NOMO-1 (cell line): ENCODE results near the gene ARHGEF16.

Experiments
- DNase-seq, 2 experiments: peaks; one replicate each; lab custom pipeline; 2025; ENCODE audit not compliant: unreplicated experiment in 2 of 2; lab: John Stamatoyannopoulos, UW

ARHGEF16 gene

GRCh38 chr1:3435666-3436065, 18.8 kb upstream of the ARHGEF16 start:
- DNase-seq: no peak

- DNase-seq: no peak
These were observed 18.0 kb upstream of the ARHGEF16 start for GRCh38 chr1:3436451-3436850.

- DNase-seq: no peak
These were observed 17.6 kb upstream of the ARHGEF16 start for GRCh38 chr1:3436901-3437300.

GRCh38 chr1:3438661-3439180, 15.7 kb upstream of the ARHGEF16 start:
- DNase-seq: no peak

GRCh38 chr1:3439346-3440299, 14.8 kb upstream of the ARHGEF16 start:
- no peak for DNase-seq

GRCh38 chr1:3440300-3440681, 14.2 kb upstream of the ARHGEF16 start:
- DNase-seq: no peak

GRCh38 chr1:3440711-3441409, 13.6 kb upstream of the ARHGEF16 start:
- no peak for DNase-seq

GRCh38 chr1:3441410-3441847, 13.0 kb upstream of the ARHGEF16 start:
- DNase-seq: no peak

- no peak for DNase-seq
These were observed 12.6 kb upstream of the ARHGEF16 start for GRCh38 chr1:3441880-3442279.

- DNase-seq: no peak
These were observed 12.1 kb upstream of the ARHGEF16 start for GRCh38 chr1:3442331-3442730.

- no peak for DNase-seq
These were observed 11.6 kb upstream of the ARHGEF16 start for GRCh38 chr1:3442901-3443300.

- no peak for DNase-seq
These were observed 10.7 kb upstream of the ARHGEF16 start for GRCh38 chr1:3443807-3444206.

GRCh38 chr1:3444298-3444697, 10.2 kb upstream of the ARHGEF16 start:
- DNase-seq: no peak

- DNase-seq: no peak
These were observed 9.7 kb upstream of the ARHGEF16 start for GRCh38 chr1:3444736-3445135.

GRCh38 chr1:3450202-3450863, 4.1 kb upstream of the ARHGEF16 start:
- DNase-seq: no peak

- DNase-seq: no peak
These were observed 3.5 kb upstream of the ARHGEF16 start for GRCh38 chr1:3450983-3451382.

- no peak for DNase-seq
These were observed 2.2 kb upstream of the ARHGEF16 start for GRCh38 chr1:3451994-3452865.

- no peak for DNase-seq
These were observed 1.6 kb upstream of the ARHGEF16 start for GRCh38 chr1:3452866-3453175.

- DNase-seq: peak; percentile 12 to 27
These were observed 1.2 kb upstream of the ARHGEF16 start for GRCh38 chr1:3453203-3453761.
